Erythroblast (primary cell): ENCODE data around the gene SFMBT2.

Experiments
- DNase-seq, 2 experiments: peaks; one replicate each; lab custom pipeline; 2025; lab: John Stamatoyannopoulos, UW
- GATA1 ChIP-seq: IDR thresholded peaks from 2 replicates; pipeline ENCODE4 v1.6.1; 2011; ENCODE audit warnings: low read depth, mild to moderate bottlenecking, control low read depth, low read length, moderate library complexity
- POLR2A ChIP-seq: IDR thresholded peaks from 2 replicates; pipeline ENCODE4 v1.6.1; 2011; ENCODE audit warnings: mild to moderate bottlenecking, low read length

The SFMBT2 gene

DNA sequence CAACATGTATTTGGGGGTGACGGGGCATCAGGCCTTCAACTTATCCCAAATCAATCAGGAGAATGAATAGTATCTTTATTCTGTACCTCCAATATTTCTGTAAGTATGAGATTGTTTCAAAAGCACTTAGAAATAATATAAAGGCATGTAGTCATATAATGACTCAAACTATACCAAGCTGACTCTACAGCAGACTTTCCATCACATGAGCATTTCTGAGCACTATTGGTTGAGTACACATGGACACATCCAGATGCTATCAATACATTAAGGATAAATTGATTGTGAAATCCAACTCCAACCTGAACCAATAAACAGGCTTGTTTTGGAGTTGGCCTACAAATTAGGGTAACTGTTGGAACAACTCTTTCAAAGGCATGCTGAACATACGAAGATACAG lies 229.4 kb downstream of the SFMBT2 start:
- no peak for DNase-seq
- TF ChIP-seq POLR2A (no peak), GATA1 (no peak)

DNA sequence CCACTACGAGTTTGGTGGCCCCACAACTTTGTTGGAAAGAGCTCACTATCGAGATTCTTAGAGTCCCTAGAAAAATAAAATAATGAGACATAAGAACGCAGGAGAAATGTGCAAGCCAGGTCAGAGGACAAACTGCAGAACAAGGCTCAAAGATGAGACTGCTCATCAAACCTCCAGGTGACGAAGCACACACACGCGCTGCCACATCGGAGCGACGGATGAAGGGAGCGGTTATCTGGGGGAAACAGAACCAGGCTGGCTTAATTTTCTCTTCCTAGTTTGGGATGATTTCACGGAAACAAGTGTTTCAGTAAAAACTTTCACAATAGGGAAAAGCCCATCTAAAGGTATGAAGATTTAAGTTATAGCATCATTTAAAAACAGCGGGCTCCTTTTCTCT lies 231.3 kb downstream of the SFMBT2 start:
- TF ChIP-seq GATA1 = no peak
- TF ChIP-seq POLR2A = no peak
- no peak for DNase-seq

- DNase-seq = no peak
- no peak for TF ChIP-seq POLR2A
- no peak for TF ChIP-seq GATA1
Measured at GRCh38 chr10:7173948-7174347, 236.9 kb downstream of the SFMBT2 start.

DNA sequence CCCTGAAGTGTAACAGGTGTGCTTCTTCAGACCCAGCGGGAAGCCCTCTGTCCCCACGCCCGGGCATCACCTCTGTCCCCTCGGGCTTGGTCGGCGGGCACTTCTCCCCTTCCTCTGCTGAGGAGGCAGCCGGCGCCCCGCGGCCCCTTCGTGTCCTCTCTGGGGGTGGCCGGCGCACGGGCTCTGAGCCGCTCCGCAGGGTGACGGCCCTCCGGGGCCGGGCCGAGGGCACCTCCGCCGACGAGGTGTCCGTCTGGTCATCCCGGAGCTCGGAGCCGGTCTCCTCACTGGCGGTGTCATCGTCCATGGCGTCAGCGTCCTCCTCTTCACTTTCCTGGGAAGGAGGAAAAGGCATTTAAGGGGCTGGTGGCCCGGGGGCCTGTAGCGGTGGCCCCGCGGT lies 239.0 kb downstream of the SFMBT2 start:
- no peak for TF ChIP-seq GATA1
- no peak for DNase-seq

- TF ChIP-seq GATA1 = no peak
- TF ChIP-seq POLR2A = no peak
- DNase-seq = no peak
Measured at GRCh38 chr10:7170626-7171322, 240.1 kb downstream of the SFMBT2 start.

DNA sequence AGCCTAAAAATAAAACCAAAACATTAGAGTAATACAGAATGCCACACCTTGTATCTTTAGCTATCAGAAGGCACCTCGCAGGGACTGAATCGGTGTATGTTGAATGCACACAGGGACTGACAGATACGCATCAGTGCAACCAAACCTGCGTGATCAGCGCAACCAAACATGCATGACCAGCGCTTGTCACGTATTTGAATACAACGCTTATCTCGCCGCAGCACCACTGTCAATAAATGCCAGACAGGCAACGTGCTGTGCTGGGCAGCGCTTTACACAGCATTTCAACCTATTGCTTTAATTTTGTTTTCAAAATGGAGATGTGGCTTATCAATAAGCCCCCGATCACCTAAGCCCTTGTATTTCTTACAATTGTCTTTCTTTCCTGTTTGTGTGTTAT lies 242.4 kb downstream of the SFMBT2 start:
- TF ChIP-seq GATA1 (no peak), POLR2A (no peak)
- DNase-seq = no peak

DNA sequence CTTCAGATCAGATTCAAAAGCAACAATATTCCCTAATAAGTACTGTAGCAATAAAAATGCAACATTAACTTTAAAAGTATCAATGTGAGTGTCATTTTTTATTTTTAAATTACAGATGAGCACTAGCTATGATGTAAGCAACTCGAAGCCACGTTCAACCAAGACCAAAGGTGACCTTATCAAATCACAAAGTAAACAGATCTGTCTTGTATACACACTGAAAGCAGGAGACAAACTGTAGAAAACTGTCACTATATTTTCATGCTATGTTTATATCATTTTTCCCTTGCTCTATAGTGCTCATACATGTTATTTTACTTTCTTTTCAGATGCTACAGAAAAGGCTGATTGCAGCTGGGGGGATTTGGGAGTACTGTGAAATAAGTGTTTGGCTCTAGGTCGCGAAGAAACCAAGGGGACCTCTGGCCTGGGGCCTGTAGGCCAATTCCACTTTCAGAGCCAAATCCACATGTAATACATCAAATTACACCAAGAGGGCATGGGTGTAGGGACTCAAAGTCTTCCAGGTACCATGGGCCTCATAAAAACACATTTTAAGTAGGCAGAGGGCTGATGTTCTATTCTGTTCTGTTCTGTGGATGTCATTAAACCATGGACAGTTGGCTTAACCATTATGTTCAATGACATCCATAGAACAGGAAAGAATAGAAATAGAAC lies 245.2 kb downstream of the SFMBT2 start:
- no peak for DNase-seq
- TF ChIP-seq GATA1 = no peak
- no peak for TF ChIP-seq POLR2A

- DNase-seq = no peak
- TF ChIP-seq POLR2A = no peak
- no peak for TF ChIP-seq GATA1
Measured at GRCh38 chr10:7164955-7165354, 245.9 kb downstream of the SFMBT2 start.

- TF ChIP-seq GATA1 (no peak), POLR2A (no peak)
- no peak for DNase-seq
Measured at GRCh38 chr10:7162331-7162730, 248.5 kb downstream of the SFMBT2 start.

- TF ChIP-seq POLR2A (no peak), GATA1 (no peak)
- DNase-seq = no peak
Measured at GRCh38 chr10:7161484-7162250, 249.2 kb downstream of the SFMBT2 start.

GRCh38 chr10:7159928-7160327 lies 250.9 kb downstream of the SFMBT2 start:
- TF ChIP-seq POLR2A = no peak
- TF ChIP-seq GATA1 = no peak

DNA sequence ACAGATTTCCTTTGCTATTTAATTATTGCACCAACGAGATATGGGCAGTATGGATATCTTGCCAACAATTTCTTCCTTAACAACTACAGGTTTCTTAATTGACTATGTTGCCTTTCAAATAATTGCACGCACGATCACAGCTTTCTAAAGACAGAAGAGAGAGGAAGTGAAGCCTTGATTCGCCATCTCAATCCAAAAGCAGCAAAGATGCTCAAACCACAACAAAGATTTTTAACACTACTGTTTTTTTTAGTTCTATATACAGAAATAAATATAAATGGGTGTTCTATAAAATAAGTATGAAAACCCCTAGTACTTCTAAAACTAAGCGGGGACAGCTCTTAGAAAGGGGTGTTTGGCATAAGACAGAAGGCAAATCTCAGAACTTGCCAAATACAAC lies 251.3 kb downstream of the SFMBT2 start:
- DNase-seq = no peak
- TF ChIP-seq POLR2A (no peak), GATA1 (no peak)

More at GRCh38 chr10:7159928-7160327, 250.9 kb downstream of the SFMBT2 start:
- DNase-seq = no peak

GRCh38 chr10:7157091-7157490 lies 253.7 kb downstream of the SFMBT2 start:
- no peak for TF ChIP-seq POLR2A
- TF ChIP-seq GATA1 = no peak
- no peak for DNase-seq

DNA sequence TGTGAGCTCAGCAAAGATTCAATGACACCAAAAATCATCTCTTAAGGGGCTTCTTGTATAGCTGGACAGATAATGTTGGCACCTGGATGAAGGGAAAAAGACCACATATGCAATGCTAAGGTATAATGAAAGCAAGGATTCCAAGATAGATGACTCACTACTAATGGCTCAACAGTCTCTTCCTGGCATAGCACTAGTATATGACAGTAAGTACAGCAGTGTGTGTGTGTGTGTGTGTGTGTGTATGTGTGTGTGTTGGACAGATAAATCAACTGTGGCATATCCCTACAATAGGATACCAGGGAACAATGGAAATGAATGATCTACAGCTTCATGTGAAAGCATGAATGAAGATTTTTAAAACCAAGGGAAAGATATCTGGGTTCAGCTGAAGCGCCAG lies 257.1 kb downstream of the SFMBT2 start:
- TF ChIP-seq GATA1 (no peak), POLR2A (no peak)
- no peak for DNase-seq

DNA sequence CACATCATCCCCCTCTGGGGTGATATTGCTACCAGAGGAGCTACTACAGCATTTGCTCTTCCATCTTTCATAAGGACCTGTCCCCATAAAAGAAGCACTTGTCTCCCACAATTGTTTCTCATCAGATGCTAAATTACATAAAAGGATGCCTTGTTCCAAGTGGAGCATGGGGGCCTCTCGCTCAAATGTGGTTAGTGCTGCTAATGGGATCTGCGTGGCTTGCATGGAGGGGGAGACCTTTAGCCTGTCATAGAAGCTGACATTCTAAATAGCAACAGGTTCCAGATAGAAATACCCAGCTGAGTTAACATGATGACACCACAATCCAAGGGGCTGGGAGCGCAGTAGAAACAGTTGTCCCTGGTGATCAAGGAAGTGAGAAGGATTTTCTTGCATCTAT lies 257.9 kb downstream of the SFMBT2 start:
- no peak for DNase-seq
- TF ChIP-seq POLR2A = no peak
- no peak for TF ChIP-seq GATA1
